ENCODE measurements around the gene ACSF2. TPM values are rescaled to one million over a fixed set of nuclear protein-coding genes. Genes with fewer than 3 reads are reported as not detected.

ACSF2 gene
- total and polyA plus RNA-seq, 2 of the 13 experiments (the other 11 are each of a cell fraction or from before 2014, with no cell fraction given): 87.3 to 109 TPM

GRCh38 chr17:50469671-50470305 is 43.8 kb downstream of the ACSF2 start:
- CTCF ChIA-PET (ENCODE audit: low intra/inter-chr PET ratio, low total read pairs): no interaction called here
- peaks cover 21 to 23% of the 10 kb centered on the region in 2 experiments; a peak in 4 of 5 replicates for H3K36me3 ChIP-seq (replicated peaks in 1 of 2; ENCODE audit: control insufficient read depth in 1 of 2, insufficient read depth in 2 of 2, low read length in 2 of 2)
- H3K9ac ChIP-seq (ENCODE audit: insufficient read depth, low read depth, low read length): no peak overlapping the region
- TF ChIP-seq KMT2B (CRISPR knock-in tag; IDR thresholded peaks at IDR 0.05) (no peak), MTA3 (CRISPR knock-in tag; IDR thresholded peaks at IDR 0.05) (no peak), IRF9 (CRISPR knock-in tag; IDR thresholded peaks at IDR 0.05; ENCODE audit: borderline replicate concordance) (no peak), POLR2AphosphoS2 (IDR thresholded peaks at IDR 0.05; ENCODE audit: low read depth, low read length) (no peak), HMG20B (CRISPR knock-in tag; conservative IDR thresholded peaks at IDR 0.05) (no peak), MED1 (CRISPR knock-in tag; IDR thresholded peaks at IDR 0.05) (no peak)
- no peaks in the 10 kb centered on the region for H3K27me3 ChIP-seq (ENCODE audit: control insufficient read depth in 1 of 2, insufficient read depth in 2 of 2, low read length in 2 of 2)
- H3K4me2 ChIP-seq (ENCODE audit: low read depth, low read length): no peak overlapping the region
- no peak overlapping the region for H3K27ac ChIP-seq (ENCODE audit: extremely low read length, insufficient read depth, low read length)
- POLR2A ChIA-PET: no interaction called here
- H3K4me1 ChIP-seq (ENCODE audit: insufficient read depth, low read length): no peaks in the 10 kb centered on the region
- no peaks in the 10 kb centered on the region for H3K79me2 ChIP-seq (ENCODE audit: insufficient read depth, low read length)
- DNase-seq (ENCODE audit: low spot score): no peak
- H2AFZ ChIP-seq (ENCODE audit: low read length): no peak overlapping the region
- no peak for ATAC-seq
- BruUV-seq (replicated peaks): no TSS peak
- no peak overlapping the region for H3K4me3 ChIP-seq (replicated peaks in 1 of 3; ENCODE audit: insufficient read depth in 1 of 3, low read depth in 2 of 3, low read length in 3 of 3)
- no peaks in the 10 kb centered on the region for H4K20me1 ChIP-seq (ENCODE audit: insufficient read depth, low read length)
- intact Hi-C loops (cut with micrococcal nuclease; ENCODE audit: unreplicated experiment): no loop called here
- H3K9me3 ChIP-seq (ENCODE audit: low read length): no peaks in the 10 kb centered on the region
- WGBS (ENCODE audit: low lambda C conversion rate): 95% methylated on average over 19 of the region's 19 CpGs
- in situ Hi-C loops (cut with HindIII; ENCODE audit: extremely low pct_ligation_motif_present, low pct_unique_long_range_greater_than_20kb): no loop called here
- no peak for FAIRE-seq

- H3K27me3 ChIP-seq (ENCODE audit: control insufficient read depth in 1 of 2, insufficient read depth in 2 of 2, low read length in 2 of 2): no peaks in the 10 kb centered on the region
- FAIRE-seq (no peak), DNase-seq (ENCODE audit: low spot score) (no peak), ATAC-seq (no peak)
- 97% methylated on average over 6 of the region's 6 CpGs for WGBS (ENCODE audit: low lambda C conversion rate)
- no peak overlapping the region for H3K9ac ChIP-seq (ENCODE audit: insufficient read depth, low read depth, low read length)
- peaks cover 21 to 23% of the 10 kb centered on the region in 2 experiments; a peak in 4 of 5 replicates for H3K36me3 ChIP-seq (replicated peaks in 1 of 2; ENCODE audit: control insufficient read depth in 1 of 2, insufficient read depth in 2 of 2, low read length in 2 of 2)
- no peaks in the 10 kb centered on the region for H3K79me2 ChIP-seq (ENCODE audit: insufficient read depth, low read length)
- no peak overlapping the region for H2AFZ ChIP-seq (ENCODE audit: low read length)
- H3K4me1 ChIP-seq (ENCODE audit: insufficient read depth, low read length): peaks cover 3% of the 10 kb centered on the region
- H3K27ac ChIP-seq (ENCODE audit: extremely low read length, insufficient read depth, low read length): no peak overlapping the region
- CTCF ChIA-PET (ENCODE audit: low intra/inter-chr PET ratio, low total read pairs): no interaction called here
- in situ Hi-C loops (cut with HindIII; ENCODE audit: extremely low pct_ligation_motif_present, low pct_unique_long_range_greater_than_20kb): no loop called here
- H3K9me3 ChIP-seq (ENCODE audit: low read length): no peaks in the 10 kb centered on the region
- H4K20me1 ChIP-seq (ENCODE audit: insufficient read depth, low read length): no peaks in the 10 kb centered on the region
- no peak overlapping the region for H3K4me2 ChIP-seq (ENCODE audit: low read depth, low read length)
- POLR2A ChIA-PET: no interaction called here
- H3K4me3 ChIP-seq (replicated peaks in 1 of 3; ENCODE audit: insufficient read depth in 1 of 3, low read depth in 2 of 3, low read length in 3 of 3): no peak overlapping the region
- intact Hi-C loops (cut with micrococcal nuclease; ENCODE audit: unreplicated experiment): no loop called here
- BruUV-seq (replicated peaks): no TSS peak
- no peak for TF ChIP-seq ATF1 (CRISPR knock-in tag; IDR thresholded peaks at IDR 0.05)
- TF ChIP-seq TFAP4 (IDR thresholded peaks at IDR 0.05; ENCODE audit: borderline replicate concordance, low read depth): no peak
- TF ChIP-seq SMAD3 (CRISPR knock-in tag; IDR thresholded peaks at IDR 0.05): no peak
- no peak for TF ChIP-seq RBAK (CRISPR knock-in tag; IDR thresholded peaks at IDR 0.05)
- TF ChIP-seq GATAD2A (CRISPR knock-in tag; IDR thresholded peaks at IDR 0.05): no peak
- no peak for TF ChIP-seq MXI1 (IDR thresholded peaks at IDR 0.05; ENCODE audit: borderline replicate concordance, low read depth, low read length)
- no peak for TF ChIP-seq MYNN (CRISPR knock-in tag; IDR thresholded peaks at IDR 0.05; ENCODE audit: low read depth)
- TF ChIP-seq ZNF552 (CRISPR knock-in tag; IDR thresholded peaks at IDR 0.05; ENCODE audit: borderline replicate concordance): no peak
- TF ChIP-seq ZKSCAN1 (IDR thresholded peaks at IDR 0.05; ENCODE audit: low read length): no peak
- no peak for TF ChIP-seq SUZ12 (IDR thresholded peaks at IDR 0.05; ENCODE audit: low read depth, low read length)
- no peak for TF ChIP-seq ZBTB34 (CRISPR knock-in tag; IDR thresholded peaks at IDR 0.05)
- no peak for TF ChIP-seq DRAP1 (CRISPR knock-in tag; IDR thresholded peaks at IDR 0.05)
Observed at GRCh38 chr17:50470426-50470825, 44.4 kb downstream of the ACSF2 start.

Measured in HepG2 (cell line).